AG10803 (cell line): ENCODE measurements around the gene MXD3.

Experiments
- DNase-seq: peaks from one replicate; pipeline ENCODE4 v3.0.0; 2010; ENCODE audit warnings: low read depth
- H3K4me3 ChIP-seq: 2 replicates; pipeline ENCODE4 v1.5.1; 2011; ENCODE audit warnings: mild to moderate bottlenecking, low read length, control low read depth
- TF ChIP-seq, protein P1 (sequence below): conservative IDR thresholded peaks from 2 replicates; pipeline ENCODE4 v1.5.1; 2011; ENCODE audit warnings: mild to moderate bottlenecking, low read length, control low read depth, inconsistent platforms

Gene MXD3

DNA sequence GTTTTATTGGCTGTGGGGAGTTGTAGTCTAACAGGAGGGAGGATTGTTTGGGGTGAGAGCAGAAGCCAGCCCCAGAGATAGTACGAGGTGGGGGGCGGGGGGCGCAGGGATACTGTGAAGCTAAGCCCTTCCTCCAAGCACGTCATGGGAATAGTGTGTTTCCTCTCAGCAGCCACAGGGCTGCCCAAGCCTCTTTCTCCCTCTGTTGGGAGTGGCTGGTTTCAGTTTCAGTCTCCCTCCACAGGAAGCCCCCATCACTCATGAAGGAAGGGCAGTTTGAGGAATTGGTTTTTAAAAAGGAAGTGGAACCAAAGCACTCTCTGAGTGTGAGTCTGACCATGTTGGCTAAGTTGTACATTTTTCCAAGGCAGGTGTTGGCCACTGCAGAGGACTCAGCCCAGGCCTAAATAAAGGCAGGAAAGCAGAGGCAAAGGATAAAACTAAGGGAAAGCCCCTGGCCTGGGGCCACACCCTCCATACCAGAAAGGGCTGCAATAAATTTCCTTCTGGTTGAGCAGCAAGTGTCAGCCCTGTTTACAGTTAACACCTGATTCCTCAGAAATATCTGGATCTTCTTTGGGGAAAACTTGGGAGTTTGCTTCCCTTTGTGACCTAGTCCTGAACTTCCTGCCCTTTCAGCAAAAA is 11.3 kb downstream of the MXD3 start:
- no peak overlapping the region; the same call in 1 of the 2 replicates for H3K4me3 ChIP-seq
- DNase-seq = peak; percentile 58
- TF ChIP-seq, protein P1, sequence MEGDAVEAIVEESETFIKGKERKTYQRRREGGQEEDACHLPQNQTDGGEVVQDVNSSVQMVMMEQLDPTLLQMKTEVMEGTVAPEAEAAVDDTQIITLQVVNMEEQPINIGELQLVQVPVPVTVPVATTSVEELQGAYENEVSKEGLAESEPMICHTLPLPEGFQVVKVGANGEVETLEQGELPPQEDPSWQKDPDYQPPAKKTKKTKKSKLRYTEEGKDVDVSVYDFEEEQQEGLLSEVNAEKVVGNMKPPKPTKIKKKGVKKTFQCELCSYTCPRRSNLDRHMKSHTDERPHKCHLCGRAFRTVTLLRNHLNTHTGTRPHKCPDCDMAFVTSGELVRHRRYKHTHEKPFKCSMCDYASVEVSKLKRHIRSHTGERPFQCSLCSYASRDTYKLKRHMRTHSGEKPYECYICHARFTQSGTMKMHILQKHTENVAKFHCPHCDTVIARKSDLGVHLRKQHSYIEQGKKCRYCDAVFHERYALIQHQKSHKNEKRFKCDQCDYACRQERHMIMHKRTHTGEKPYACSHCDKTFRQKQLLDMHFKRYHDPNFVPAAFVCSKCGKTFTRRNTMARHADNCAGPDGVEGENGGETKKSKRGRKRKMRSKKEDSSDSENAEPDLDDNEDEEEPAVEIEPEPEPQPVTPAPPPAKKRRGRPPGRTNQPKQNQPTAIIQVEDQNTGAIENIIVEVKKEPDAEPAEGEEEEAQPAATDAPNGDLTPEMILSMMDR = peak; percentile 25; the same call in 1 of the 2 replicates

GRCh38 chr5:177299697-177300096 is 12.0 kb downstream of the MXD3 start:
- no peak for DNase-seq
- no peak overlapping the region for H3K4me3 ChIP-seq
- TF ChIP-seq, protein P1 = no peak

GRCh38 chr5:177297922-177298321 is 13.8 kb downstream of the MXD3 start:
- TF ChIP-seq, protein P1 = no peak
- H3K4me3 ChIP-seq = no peak overlapping the region
- no peak for DNase-seq

- H3K4me3 ChIP-seq = no peak overlapping the region
Observed at GRCh38 chr5:177296581-177296980, 15.1 kb downstream of the MXD3 start.

GRCh38 chr5:177295924-177296323 is 15.8 kb downstream of the MXD3 start:
- TF ChIP-seq, protein P1 = no peak
- DNase-seq = no peak
- no peak overlapping the region for H3K4me3 ChIP-seq

More at GRCh38 chr5:177296581-177296980, 15.1 kb downstream of the MXD3 start:
- TF ChIP-seq, protein P1 = no peak
- no peak for DNase-seq

GRCh38 chr5:177294632-177295031 is 17.1 kb downstream of the MXD3 start:
- TF ChIP-seq, protein P1 = no peak
- no peak for DNase-seq
- no peak overlapping the region for H3K4me3 ChIP-seq

DNA sequence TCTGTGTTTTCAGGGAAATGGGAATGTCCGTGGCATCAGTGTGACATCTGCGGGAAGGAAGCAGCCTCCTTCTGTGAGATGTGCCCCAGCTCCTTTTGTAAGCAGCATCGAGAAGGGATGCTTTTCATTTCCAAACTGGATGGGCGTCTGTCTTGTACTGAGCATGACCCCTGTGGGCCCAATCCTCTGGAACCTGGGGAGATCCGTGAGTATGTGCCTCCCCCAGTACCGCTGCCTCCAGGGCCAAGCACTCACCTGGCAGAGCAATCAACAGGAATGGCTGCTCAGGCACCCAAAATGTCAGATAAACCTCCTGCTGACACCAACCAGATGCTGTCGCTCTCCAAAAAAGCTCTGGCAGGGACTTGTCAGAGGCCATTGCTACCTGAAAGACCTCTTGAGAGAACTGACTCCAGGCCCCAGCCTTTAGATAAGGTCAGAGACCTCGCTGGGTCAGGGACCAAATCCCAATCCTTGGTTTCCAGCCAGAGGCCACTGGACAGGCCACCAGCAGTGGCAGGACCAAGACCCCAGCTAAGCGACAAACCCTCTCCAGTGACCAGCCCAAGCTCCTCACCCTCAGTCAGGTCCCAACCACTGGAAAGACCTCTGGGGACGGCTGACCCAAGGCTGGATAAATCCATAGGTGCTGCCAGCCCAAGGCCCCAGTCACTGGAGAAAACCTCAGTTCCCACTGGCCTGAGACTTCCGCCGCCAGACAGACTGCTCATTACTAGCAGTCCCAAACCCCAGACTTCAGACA is 17.7 kb downstream of the MXD3 start:
- no peak overlapping the region for H3K4me3 ChIP-seq
- no peak for DNase-seq
- TF ChIP-seq, protein P1 = no peak
